ENCODE data around the gene IL1RAPL2.
"Not testable (repeated sequence)": the region's sequence is repeated elsewhere in the genome, so short reads cannot be mapped to it uniquely, and the experiment has no call there.

The IL1RAPL2 gene

DNA sequence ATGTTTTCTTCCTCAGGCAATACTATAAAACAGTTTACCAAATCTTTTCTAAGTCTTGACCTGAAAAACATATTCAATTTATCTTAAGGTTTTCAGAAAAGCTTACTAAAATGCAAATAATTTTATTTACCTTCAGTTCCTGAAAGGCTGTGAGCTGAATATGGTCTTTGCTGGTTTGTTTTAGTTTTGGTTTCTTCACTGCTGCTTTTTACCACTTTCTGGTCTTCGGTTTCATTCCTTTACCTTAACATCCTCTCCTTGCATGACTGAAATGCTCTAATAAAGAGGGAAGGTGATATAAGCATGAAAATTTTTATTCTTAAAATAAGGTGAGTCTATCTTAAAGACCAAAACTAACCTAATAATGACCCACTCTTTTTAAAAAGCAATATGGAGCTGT is 1159.2 kb downstream of the IL1RAPL2 start:
- no peak for DNase-seq

DNA sequence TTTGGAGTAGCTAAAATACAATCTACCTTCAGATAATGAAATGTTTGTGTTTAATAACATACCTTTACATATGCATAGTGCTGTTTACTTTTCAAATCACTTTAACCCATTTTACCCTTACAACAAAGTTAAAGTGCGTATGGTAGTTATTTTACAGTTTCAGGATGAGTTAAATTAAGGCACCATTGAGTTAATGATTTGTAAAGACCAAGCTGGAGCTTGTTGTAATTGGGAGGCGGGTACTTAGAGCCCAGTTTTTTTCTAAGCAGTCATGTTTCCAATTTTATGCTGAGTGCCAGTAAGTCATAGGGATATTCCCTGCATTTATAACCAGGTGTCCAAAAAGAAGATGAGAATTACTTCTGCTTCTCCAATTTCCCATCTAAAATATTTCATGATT is 1172.2 kb downstream of the IL1RAPL2 start:
- DNase-seq = no peak

- DNase-seq = no peak
Measured at GRCh38 chrX:105744291-105744690, 1178.3 kb downstream of the IL1RAPL2 start.

DNA sequence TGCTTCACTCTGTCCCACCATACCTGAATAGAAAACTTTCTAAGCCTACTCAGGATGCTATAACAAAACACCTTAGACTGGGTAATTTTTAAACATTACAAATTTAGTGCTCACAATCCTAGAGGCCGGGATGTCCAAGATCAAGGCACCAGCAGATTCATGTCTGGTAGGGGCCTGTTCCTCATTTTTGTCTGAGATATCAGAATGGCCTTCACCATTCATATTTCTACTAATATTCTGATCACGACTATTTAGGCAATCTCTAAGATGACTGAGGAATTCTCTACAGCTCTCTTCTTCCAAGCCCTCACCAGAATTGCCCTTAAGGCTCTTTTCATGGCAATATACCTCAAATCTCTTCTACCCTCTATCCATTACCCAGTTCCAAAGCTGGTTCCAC is 1178.9 kb downstream of the IL1RAPL2 start:
- DNase-seq = no peak

- no peak for DNase-seq
Measured at GRCh38 chrX:105745863-105746262, 1179.9 kb downstream of the IL1RAPL2 start.

- no peak for DNase-seq
Measured at GRCh38 chrX:105752338-105752956, 1186.4 kb downstream of the IL1RAPL2 start.

GRCh38 chrX:105753411-105753810 is 1187.4 kb downstream of the IL1RAPL2 start:
- DNase-seq = no peak

- DNase-seq = no peak
Measured at GRCh38 chrX:105754286-105754964, 1188.4 kb downstream of the IL1RAPL2 start.

DNA sequence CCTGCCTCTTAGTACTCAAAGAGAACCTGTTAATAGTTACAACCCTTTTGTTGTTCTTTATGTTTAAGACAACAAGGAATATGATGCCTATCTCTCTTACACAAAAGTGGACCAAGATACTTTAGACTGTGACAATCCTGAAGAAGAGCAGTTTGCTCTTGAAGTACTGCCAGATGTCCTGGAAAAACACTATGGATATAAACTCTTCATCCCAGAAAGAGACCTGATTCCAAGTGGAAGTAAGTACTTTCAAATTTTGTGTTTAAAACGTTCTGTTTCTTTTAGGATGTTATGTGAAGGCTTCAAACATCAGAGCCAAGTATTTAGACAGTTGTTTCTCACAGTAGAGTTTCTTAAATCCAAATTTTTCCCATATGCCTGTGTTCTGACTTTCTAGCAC is 1189.1 kb downstream of the IL1RAPL2 start:
- DNase-seq = no peak

- no peak for DNase-seq
Measured at GRCh38 chrX:105758754-105759153, 1192.8 kb downstream of the IL1RAPL2 start.

DNA sequence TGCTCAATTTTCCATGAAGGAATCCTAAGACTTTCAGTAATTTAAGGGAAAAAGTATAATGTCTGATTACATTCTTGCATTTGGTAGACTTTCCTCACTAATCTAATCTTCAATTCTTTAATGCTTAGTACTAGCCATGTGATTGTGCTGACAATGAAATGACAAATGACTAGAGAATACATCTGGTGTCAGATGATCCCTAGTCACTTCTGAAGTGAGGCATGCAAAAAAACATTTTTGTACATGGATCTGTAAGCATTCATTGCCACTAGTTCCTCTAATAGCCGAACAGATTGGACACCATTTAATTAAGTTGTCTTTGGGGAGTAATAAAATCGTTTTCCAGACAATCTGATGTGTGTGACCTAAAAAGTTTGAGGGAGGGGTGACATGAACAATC is 1193.6 kb downstream of the IL1RAPL2 start:
- DNase-seq = no peak

DNA sequence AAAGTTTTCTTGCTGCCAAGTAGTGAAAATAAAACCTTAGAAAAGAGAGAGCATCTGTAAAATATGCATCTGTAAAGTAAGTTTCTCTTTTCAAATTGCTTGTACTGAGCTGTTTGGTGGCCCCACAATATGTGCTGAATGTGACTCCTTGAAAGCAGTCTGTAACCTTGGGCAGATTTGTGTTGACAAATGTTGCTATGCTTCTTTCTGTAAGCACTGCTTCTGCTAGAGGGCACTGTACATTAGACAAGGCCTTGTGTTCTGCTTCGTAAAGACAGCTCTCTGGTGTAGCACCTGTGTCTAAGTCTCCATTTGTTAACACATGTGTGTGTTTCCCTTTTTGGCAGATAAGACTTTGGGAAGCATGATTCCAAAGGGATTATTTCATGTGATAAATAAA is 1199.7 kb downstream of the IL1RAPL2 start:
- DNase-seq = no peak

GRCh38 chrX:105773801-105774200 is 1207.8 kb downstream of the IL1RAPL2 start:
- no peak for DNase-seq

DNA sequence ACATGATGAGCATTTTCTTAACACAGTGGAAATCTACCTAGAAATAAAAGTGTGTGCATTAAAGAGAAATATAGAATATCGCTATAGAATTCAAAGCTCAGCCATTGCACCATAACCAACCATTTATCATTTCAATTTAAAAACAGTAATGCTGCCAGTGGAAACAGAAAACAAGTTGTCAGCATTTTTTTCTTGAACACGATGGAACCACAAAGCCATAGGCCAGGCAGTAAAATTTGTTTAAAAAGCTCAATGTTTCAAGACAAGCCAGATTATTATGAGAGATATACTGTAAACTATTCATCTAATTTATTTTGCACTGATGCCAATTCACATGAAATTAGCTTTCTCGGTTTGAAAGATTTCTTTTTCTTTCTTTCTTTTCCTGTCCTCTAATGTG is 1209.7 kb downstream of the IL1RAPL2 start:
- no peak for DNase-seq

DNA sequence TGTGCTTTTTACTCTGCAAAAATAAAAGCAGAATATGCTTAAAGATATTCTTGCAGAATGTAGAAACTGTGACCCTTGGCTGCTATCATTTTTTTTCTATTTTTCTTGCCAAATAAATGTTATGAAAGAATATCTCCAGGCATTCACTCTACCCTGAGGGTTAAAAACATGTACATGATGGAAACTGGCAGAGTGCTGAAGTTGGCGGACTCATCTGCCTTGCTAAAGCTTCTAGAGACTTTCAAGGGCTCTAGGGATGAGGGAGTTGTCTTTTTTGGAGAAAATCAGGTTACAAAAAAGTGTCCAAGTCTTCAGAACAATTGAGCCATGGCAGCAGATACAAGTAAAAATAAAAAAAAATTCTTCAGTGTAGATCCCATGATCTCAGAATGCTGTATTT is 1215.8 kb downstream of the IL1RAPL2 start:
- no peak for DNase-seq

DNA sequence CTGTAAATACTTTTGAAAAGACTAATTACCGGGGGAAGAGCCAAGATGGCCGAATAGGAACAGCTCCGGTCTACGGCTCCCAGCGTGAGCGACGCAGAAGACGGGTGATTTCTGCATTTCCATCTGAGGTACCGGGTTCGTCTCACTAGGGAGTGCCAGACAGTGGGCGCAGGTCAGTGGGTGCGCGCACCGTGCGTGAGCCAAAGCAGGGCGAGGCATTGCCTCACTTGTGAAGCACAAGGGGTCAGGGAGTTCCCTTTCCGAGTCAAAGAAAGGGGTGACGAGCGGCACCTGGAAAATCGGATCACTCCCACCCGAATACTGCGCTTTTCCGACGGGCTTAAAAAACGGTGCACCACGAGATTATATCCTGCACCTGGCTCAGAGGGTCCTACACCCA is 1230.9 kb downstream of the IL1RAPL2 start:
- DNase-seq = not testable (repeated sequence)

DNA sequence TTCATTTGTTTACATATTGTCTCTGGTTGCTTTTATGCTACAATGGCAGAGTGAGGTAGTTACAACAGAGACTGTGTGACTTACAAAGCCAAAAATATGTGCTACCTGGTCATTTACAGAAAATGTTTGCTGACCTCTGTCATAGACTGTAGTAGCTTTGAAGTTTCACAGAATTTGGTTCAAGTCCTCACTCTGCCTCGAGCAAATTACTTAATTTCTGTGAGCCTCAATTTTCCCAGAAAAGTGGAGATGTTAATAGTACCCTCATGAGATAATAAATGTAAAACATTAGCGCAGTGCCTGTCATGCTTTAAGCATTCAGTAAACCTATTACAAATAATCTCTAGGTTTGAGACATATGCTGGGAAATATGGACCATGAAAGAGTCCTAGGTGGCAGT is 1237.9 kb downstream of the IL1RAPL2 start:
- no peak for DNase-seq

DNA sequence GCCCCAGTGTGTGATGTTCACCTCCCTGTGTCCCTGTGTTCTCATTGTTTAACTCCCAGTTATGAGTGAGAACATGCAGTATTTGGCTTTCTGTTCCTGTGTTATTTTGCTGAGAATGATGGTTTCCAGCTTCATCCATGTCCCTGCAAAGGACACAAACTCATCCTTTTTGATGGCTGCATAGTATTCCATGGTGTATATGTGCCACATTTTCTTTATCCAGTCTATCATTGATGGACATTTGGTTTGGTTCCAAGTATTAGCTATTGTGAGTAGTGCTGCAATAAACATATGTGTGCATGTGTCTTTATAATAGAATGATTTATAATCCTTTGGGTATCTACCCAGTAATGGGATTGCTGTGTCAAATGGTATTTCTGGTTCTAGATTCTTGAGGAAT is 1239.7 kb downstream of the IL1RAPL2 start:
- not testable (repeated sequence) for DNase-seq

DNA sequence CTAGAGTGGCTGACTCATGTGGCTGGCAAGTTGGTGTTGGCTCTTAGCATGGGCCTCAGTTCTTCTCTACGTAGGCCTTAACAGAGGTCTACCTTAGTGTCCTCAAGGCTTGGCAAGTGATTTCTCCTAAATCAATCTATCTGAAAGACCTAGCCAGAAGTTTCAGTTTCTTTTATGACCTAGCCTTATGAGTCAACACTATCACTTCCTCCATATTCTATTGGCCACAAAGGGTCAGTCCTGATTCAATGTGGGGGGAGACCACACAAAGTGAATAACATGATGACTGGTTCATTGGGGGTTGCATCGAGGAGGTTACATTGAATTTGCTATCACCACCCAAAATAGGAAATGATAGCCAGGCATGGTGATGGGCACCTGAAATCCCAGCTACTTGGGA is 1250.5 kb downstream of the IL1RAPL2 start:
- no peak for DNase-seq
